GM21526 (cell line): ENCODE measurements around the gene WSB2.

Experiments
- ATAC-seq: cut with Tn5 transposase; IDR thresholded peaks from one replicate; pipeline ENCODE4 v1.9.1; 2021; ENCODE audit warnings: moderate library complexity; ENCODE audit not compliant: unreplicated experiment, low FRiP score

The WSB2 gene

GRCh38 chr12:118063576-118064391 is 2.8 kb upstream of the WSB2 start:
- no peak for ATAC-seq

DNA sequence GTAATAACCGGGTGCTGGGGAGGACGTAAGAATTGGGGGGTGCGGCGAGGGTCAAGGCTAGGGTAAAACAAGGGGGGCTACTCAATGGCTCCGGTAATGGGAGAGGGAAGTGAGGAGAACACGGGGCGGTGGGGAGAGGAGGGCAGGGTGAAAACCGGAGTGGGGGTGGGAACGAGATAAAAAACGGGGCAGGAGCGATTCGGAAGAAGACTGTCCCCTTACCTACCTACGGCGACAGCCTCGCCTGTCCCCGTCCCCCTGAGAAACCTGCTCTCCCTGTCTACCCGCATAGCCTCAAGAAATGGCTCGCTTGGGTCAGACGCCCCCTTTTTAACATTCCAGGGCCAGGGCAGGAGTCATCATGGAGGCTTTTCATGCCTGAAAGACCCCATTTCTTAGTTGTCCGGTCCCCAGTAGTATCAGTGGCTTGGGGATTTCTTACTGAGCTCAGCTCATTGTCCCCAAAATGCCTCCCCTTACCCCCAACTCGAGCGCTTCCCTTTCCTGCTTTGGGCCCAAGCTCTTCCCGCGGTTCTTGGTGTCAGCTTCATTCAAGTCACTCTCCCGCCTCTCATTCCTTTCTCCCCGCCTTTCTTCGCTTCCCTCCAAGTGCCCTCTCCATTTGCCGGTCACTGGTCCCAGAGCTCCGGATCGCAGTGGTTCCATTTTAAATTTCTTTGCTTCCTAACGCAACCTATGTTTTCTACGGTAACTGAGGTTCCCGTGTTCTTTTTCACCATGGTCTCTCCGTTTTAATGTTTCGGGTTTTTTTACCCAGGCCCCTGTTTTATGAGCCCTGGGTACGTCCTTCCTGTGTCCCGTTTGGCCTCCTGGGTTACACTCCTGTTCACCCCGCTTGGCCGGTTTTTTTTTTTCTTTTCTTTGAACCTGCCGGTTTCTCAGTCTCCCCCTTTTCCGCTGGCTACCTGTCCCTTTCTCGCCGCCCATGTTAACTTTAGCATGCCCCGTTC is 1.2 kb upstream of the WSB2 start:
- ATAC-seq = no peak

GRCh38 chr12:118060301-118061010 is 523 bp downstream of the WSB2 start:
- ATAC-seq = no peak

DNA sequence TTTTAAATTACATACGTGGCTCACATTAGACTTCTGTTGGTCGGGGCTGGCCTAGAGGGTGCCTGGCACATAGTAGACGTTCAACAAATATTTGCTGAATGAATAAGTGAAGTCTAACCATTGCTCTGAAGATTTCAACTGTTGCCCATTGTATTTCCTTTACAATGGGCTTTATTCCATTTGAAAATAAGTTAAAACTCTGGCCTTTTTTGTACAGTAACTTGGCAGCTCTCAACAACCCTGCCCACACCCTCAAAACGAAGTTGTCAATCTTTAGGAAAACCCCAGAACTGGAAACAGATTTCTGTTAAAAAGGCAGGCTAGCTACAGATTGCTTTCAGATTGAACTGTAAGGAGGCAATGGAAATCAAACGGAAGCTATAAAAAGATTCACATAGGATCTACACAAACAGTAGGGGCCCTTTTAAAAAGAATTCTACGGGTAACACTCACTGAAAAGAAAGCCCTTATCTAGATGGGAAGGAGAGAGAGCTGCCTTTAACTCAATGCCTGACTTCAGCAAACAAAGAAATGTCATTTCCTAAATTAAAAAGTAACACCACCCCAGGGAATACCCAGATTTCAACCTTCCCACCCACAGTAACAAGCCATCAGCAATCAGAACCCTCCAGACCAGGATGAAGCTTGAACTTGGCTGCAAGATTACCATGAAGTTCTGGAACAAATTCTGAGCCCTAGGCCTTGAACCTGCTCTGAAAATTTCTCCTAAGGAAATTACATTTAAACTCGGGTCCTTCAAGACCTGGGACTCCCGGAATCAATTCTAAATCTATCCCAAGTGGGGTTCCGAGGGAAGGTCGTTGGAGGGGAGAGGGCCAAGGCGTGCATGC is 1.4 kb downstream of the WSB2 start:
- ATAC-seq = no peak

DNA sequence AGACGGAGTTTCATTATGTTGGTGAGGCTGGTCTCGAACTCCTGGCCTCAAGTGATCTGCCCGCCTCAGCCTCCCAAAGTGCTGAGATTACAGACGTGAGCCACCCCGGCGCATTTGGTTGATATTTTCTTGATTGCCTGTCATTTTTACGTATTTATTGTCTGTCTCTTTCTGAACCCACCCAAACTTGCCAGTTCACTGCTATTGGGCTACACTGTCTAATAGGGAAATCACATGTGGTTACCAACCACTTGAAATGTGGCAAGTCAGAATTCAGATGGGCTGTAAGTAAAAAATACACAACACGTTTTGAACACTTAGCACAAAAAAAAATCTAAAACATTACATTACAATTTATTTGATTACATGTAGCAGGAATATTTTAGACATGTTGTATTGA is 2.1 kb downstream of the WSB2 start:
- no peak for ATAC-seq

DNA sequence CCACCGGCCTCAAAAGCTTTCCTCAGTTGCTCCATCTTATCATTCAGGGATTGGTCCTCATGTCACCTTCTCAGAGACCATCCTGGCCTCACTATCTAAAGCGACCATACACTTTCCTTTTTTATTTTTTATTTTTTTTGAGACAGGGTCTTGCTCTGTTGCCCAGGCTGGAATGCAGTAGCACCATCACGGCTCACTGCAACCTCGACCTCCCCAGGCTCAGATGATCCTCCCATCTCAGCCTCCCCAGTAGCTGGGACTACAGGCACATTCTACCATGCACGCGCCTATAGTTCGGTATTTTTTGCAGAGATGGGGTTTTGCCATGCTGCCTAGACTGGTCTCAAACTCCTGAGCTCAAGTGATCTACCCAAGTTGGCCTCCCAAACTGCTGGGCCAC is 2.8 kb downstream of the WSB2 start:
- ATAC-seq = no peak

DNA sequence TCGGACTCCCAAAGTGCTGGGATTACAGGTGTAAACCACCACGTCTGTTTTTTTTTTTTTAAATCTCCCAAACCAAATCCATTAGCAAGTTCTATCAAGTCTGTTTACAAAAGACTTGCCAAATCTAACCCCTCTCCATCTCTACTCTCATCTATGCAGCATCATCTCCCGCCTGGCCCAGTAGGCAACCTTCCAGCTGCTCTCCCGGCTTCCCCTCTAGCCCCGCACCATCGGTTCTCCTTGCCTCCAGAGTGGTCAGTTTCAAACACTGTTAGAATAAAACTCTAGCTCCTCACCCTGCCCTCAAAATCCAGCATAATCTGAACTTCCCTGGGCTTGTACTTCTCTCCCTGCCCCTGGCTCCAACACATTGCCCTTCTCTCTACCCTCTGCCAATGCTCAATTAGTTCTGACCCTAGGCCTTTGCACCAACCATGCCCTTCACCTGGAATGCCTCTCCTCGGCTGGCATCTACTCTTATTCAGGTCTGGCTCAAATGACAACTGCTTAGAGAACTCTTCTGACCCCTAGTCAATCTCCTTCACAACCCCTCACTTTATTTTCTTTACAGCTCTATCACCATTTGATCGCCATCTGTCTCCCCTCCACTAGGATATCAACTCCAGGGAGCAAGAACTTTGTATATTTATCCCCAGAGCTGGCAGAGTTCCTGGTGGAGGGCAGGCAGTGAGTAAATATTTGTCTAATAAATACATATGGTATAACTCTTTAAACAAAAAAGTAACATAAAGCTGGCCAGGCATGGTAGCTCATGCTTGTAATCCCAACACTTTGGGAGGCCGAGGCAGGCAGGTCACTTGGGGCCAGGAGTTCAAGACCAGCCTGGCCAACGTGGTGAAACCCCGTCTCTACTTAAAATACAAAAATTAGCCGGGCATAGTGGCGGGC is 4.9 kb downstream of the WSB2 start:
- ATAC-seq = no peak

GRCh38 chr12:118055144-118055557 is 5.8 kb downstream of the WSB2 start:
- ATAC-seq = peak; percentile 64

DNA sequence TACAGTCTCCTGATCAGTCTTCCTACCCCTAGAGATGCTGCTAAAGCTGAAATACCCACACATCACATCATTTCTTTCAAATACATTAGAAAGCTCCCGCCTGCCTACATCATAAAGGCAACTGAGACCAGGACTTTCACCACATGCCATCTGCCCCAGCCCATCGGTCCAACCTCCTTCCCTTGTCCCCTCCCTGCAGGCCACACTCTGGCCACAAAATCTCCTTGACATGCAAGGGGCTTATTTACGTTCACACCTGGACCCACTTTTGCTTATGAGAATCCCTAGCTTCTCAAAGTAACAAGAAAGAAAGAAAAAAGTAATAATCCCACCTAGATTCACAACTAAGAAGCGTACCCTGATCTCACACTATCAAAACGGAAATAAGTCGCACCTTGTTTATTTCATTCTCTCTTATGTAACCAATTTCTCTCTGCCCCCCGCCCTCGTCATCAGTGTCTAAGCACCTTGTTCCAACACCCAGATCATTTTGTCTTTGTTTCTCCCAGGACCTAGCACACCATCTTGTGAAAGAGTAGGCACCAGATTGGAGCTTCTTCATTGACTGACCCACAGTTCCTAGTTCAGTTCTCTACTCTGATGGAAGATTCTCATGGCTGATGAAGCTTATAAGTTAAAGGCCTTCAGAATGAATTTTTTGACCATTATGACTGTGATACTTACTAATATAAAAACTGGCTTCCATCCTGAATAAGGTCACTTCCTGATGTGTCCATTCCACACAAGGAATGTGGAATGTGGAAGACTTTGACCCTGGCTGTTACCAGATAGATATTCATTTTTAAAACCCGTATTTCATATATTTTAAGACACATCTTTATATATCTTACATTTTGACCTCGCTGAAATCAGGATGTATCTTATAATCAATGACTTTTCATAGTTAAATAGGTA is 7.7 kb downstream of the WSB2 start:
- ATAC-seq = no peak

DNA sequence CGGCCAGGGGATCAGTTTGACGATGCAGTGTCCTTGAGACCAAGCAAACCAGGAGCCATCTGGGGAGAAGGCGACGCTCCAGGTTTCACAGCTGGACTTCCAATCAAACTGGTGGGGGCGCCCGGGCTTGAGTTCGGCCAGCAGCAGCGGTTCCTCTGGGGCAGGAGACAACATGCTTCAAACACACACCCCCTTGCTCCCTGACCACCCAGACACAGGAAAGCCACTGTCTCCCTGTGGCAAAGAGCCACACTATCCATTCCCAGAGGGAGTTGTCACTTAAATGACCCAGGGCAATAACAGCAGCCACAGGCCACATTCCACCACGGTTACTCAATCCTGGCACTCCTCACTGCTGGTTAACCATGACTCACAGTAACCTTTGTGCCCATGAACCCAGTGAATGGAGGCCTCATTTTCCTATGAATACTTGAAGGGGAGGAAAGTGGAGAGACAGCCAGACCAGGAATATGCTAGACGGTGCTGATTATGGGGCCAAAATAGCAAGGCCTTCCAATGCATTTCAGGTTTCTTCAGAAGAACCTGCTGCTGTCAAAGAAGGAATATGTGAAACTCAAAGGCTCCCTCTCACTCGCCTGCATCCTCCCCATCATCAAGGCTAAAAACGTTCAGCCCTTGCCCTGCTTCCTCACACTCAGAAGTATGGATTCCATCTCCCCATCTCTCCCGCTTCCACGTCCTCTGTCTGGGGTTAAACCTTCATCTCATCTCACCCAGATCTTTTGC is 8.5 kb downstream of the WSB2 start:
- ATAC-seq = no peak

GRCh38 chr12:118050972-118051910 is 9.7 kb downstream of the WSB2 start:
- no peak for ATAC-seq

- no peak for ATAC-seq
Measured at GRCh38 chr12:118046430-118046829, 14.5 kb downstream of the WSB2 start.

DNA sequence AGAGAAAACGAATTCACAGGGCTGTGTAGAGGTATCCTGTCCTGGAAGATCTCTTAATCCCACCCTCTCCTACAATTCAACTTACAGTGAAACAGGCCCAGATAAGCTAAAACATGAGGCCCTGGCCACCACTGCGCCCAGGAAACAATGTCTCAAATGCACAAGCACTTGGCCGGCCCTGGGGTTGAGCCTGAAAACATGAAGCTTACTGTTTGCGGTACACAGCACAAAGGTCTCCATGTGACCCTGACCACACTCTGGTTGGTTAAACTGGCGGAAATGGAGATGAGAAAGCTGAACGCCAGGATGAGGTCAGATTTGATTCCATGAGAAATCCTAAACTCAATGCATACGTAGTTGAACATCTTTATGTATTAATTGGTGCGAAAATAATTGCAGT is 16.4 kb downstream of the WSB2 start:
- ATAC-seq = no peak

DNA sequence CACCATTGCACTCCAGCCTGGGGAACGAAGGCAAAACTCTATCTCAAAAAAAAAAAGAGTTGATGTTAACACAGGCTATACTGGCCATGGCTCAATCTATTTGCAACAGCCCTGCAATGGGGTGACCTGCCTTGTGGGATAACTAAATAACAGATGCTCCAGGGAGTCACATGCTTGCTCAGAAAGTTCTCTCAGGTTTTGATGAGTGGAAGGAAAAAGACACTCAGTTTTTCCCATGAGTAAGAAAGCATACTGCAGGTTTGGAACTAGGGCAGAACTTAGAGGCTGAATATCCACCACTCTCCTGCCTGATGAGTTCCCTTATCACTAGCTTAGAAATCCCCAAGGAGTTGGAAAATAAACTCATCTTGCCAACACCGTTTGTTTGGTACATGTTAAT is 16.9 kb downstream of the WSB2 start:
- no peak for ATAC-seq

DNA sequence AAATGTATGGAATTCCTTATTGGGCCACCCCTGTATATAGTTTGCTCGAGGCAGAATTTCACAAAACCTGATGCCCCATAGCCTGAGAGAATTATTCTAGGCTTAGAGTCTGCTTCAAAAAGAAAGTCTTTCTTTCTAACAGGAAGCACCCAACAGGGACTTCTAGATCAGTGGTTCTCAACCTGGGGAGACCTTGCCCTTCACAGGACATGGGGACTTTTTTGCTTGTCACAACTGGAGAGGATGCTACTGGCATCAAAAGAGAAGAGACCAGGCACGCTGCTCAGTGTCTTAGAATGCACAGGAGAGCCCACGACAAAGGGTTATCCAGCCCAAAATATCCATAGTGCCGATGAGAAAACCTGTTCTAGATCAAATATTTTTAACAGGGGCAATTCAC is 18.9 kb downstream of the WSB2 start:
- ATAC-seq = no peak

GRCh38 chr12:118038137-118038536 is 22.8 kb downstream of the WSB2 start:
- no peak for ATAC-seq
